K562 (cell line): ENCODE measurements around the gene CNTN4. TPM values are rescaled to one million over a fixed set of nuclear protein-coding genes. Genes with fewer than 3 reads are reported as not detected.

Source experiments
- ATAC-seq: fragments of 200-7000 bp; cut with Tn5 transposase; 3 replicates; pipeline ENCODE4 v1.9.1; 2020; ENCODE audit warnings: moderate library complexity
- BruUV-seq: library from RNA; stranded (reverse); fragments of 400-500 nt; replicated peaks from 2 replicates; lab custom pipeline; 2021; lab: Mats Ljungman, UMichigan
- CTCF ChIA-PET: fragments of 300-600 bp; formaldehyde crosslinking; extraction: SDS; loops from one replicate; lab custom pipeline; 2021; ENCODE audit warnings: low intra/inter-chr PET ratio; lab: Yijun Ruan, JAX
- POLR2A ChIA-PET: fragments of 300-600, 350-650 bp; sonication (Branson Sonifier 250); formaldehyde crosslinking; extraction: SDS; loops from one replicate; lab custom pipeline; 2021; ENCODE audit warnings: antibody characterized with exemption, inconsistent platforms; lab: Yijun Ruan, JAX
- DNase-seq, 4 experiments: peaks; one replicate each; pipeline versions ENCODE4 v3.0.0 to v3.0.0-alpha.2; 2011 to 2018; ENCODE audit warnings: low spot score in 3 of 4, mixed read lengths in 3 of 4; ENCODE audit errors: extremely low read depth in 1 of 4
- FAIRE-seq: peaks from 2 replicates; lab custom pipeline; 2011; peaks lifted over from hg19 to GRCh38; lab: Jason Lieb, UNC
- H2AFZ ChIP-seq: 2 replicates; pipeline ENCODE4 v1.6.0; 2011; ENCODE audit warnings: low read depth, low read length, control low read depth, inconsistent platforms
- H3K27ac ChIP-seq: fragments of 200-600 bp; 3 replicates; pipeline ENCODE4 v1.8.0; 2011; ENCODE audit warnings: low read depth, mild to moderate bottlenecking, control low read depth, inconsistent platforms, low read length, moderate library complexity, mixed read lengths; ENCODE audit errors: extremely low read depth
- H3K27me3 ChIP-seq, 2 experiments: fragments of 300-600 bp in 1 of 2; 2 replicates in 1 of 2; 3 replicates in 1 of 2; pipeline versions ENCODE4 v1.6.0 to v1.8.0; 2011; ENCODE audit warnings: inconsistent platforms in 2 of 2, low read length in 2 of 2, mild to moderate bottlenecking in 1 of 2, mixed read lengths in 1 of 2, moderate library complexity in 1 of 2; ENCODE audit not compliant: control insufficient read depth in 2 of 2, insufficient read depth in 2 of 2
- H3K36me3 ChIP-seq: fragments of 300-600 bp; 3 replicates; pipeline ENCODE4 v1.8.0; 2011; ENCODE audit warnings: mild to moderate bottlenecking, low read length, inconsistent platforms; ENCODE audit not compliant: control insufficient read depth, insufficient read depth
- H3K4me1 ChIP-seq, 2 experiments: fragments of 200-600 bp in 1 of 2; replicated peaks in 1 of 2; 2 replicates in 1 of 2; 3 replicates in 1 of 2; pipeline versions ENCODE4 v1.5.1 to v1.8.0; 2011; ENCODE audit warnings: inconsistent platforms in 2 of 2, low read length in 2 of 2, mild to moderate bottlenecking in 1 of 2, mixed read lengths in 1 of 2, moderate library complexity in 1 of 2; ENCODE audit not compliant: control insufficient read depth in 2 of 2, insufficient read depth in 2 of 2
- H3K4me2 ChIP-seq: 2 replicates; pipeline ENCODE4 v1.6.1; 2011; ENCODE audit warnings: low read length, control low read depth, inconsistent platforms, mixed read lengths; ENCODE audit not compliant: insufficient read depth
- H3K4me3 ChIP-seq: fragments of 200-600 bp; sonication (generic), shearing (Covaris generic); 2 replicates; pipeline ENCODE4 v1.5.1; 2016; ENCODE audit warnings: control low read depth, inconsistent platforms
- H3K79me2 ChIP-seq: fragments of 200-600 bp; 3 replicates; pipeline ENCODE4 v1.8.0; 2011; ENCODE audit warnings: low read length, inconsistent platforms; ENCODE audit not compliant: control insufficient read depth, insufficient read depth
- H3K9ac ChIP-seq, 2 experiments: 2 replicates each; pipeline versions ENCODE4 v1.6.0 to v1.6.1; 2011; ENCODE audit warnings: low read depth in 2 of 2, low read length in 2 of 2, control low read depth in 1 of 2, inconsistent platforms in 1 of 2, mild to moderate bottlenecking in 1 of 2, mixed read lengths in 1 of 2; ENCODE audit not compliant: insufficient read depth in 1 of 2
- H3K9me1 ChIP-seq: one replicate; pipeline ENCODE4 v1.6.0; 2011; ENCODE audit warnings: inconsistent platforms, mild to moderate bottlenecking, low read length, moderate library complexity; ENCODE audit not compliant: control insufficient read depth, insufficient read depth
- H3K9me3 ChIP-seq: replicated peaks from 2 replicates; pipeline ENCODE4 v1.5.1; 2011; ENCODE audit warnings: low read depth, low read length, inconsistent platforms; ENCODE audit not compliant: control insufficient read depth, insufficient read depth
- H4K20me1 ChIP-seq: replicated peaks from 2 replicates; pipeline ENCODE4 v1.6.1; 2011; ENCODE audit warnings: low read length, inconsistent platforms, mixed read lengths; ENCODE audit not compliant: control insufficient read depth, insufficient read depth
- ATF1 ChIP-seq, 2 experiments: fragments of 450-650 bp in 1 of 2; IDR thresholded peaks; 2 replicates each; pipeline ENCODE4 v1.6.1; 2016; ENCODE audit warnings: missing compliant biosample characterization in 1 of 2, missing genetic modification characterization in 1 of 2
- DDX20 ChIP-seq: fragments of 450-650 bp; IDR thresholded peaks from 2 replicates; pipeline ENCODE4 v1.6.1; 2016; ENCODE audit warnings: missing genetic modification characterization, low read depth, mild to moderate bottlenecking, missing compliant biosample characterization, moderate library complexity
- HNRNPL ChIP-seq: fragments of 200-400 bp; formaldehyde crosslinking; IDR thresholded peaks from 2 replicates; pipeline ENCODE4 v1.6.1; 2017; ENCODE audit warnings: low read depth, mild to moderate bottlenecking, low read length
- KDM4B ChIP-seq, 2 experiments: fragments of 450-650 bp in 1 of 2; sonication (generic) in 1 of 2; IDR thresholded peaks; 2 replicates each; pipeline ENCODE4 v1.6.1; 2016 to 2017; ENCODE audit warnings: borderline replicate concordance in 2 of 2, antibody characterized with exemption in 1 of 2, low read depth in 1 of 2, mild to moderate bottlenecking in 1 of 2
- RBM14 ChIP-seq: fragments of 200-400 bp; formaldehyde crosslinking; IDR thresholded peaks from 2 replicates; pipeline ENCODE4 v1.6.1; 2018; ENCODE audit warnings: low read depth, mild to moderate bottlenecking, low read length, moderate library complexity, borderline replicate concordance; ENCODE audit not compliant: insufficient read depth
- SMAD1 ChIP-seq: fragments of 150-350 bp; IDR thresholded peaks from 2 replicates; pipeline ENCODE4 v1.6.1; 2014; ENCODE audit warnings: low read length, low read depth; ENCODE audit not compliant: partially characterized antibody
- STAT5B ChIP-seq: fragments of 250-450 bp; sonication (Bioruptor Pico); IDR thresholded peaks from 2 replicates; pipeline ENCODE4 v1.8.0; 2021; ENCODE audit warnings: mild to moderate bottlenecking, inconsistent platforms
- STAT6 ChIP-seq: sonication (generic); formaldehyde crosslinking; IDR thresholded peaks from 2 replicates; pipeline ENCODE4 v1.8.1; 2023; ENCODE audit warnings: mild to moderate bottlenecking, missing genetic modification reagents
- TAF7 ChIP-seq: fragments of 450-650 bp; IDR thresholded peaks from 2 replicates; pipeline ENCODE4 v1.6.1; 2016; ENCODE audit warnings: missing genetic modification characterization, missing compliant biosample characterization
- ZNF143 ChIP-seq: sonication (generic); formaldehyde crosslinking; IDR thresholded peaks from 2 replicates; pipeline ENCODE4 v1.9.0; 2022; ENCODE audit warnings: mild to moderate bottlenecking, missing genetic modification reagents
- WGBS: fragments of 100-300 bp; shearing (Covaris generic); methylation state at CpG from one replicate; pipeline ENCODE4 v1.1.6; 2016; ENCODE audit warnings: low coverage, mixed read lengths; ENCODE audit not compliant: insufficient coverage; ENCODE audit errors: missing lambda C conversion rate; 5-methylcytosine and 5-hydroxymethylcytosine counted together
- in situ Hi-C: fragments of 300-500 bp; cut with MboI; formaldehyde crosslinking; loops from 4 replicates; pipeline ENCODE4 v1.15.0; 2018; ENCODE audit warnings: inconsistent platforms, mixed read lengths
- intact Hi-C: fragments of 100-400 bp; cut with micrococcal nuclease; formaldehyde crosslinking; loops from 2 replicates; pipeline ENCODE4 v1.14.2; 2022
- polyA plus RNA-seq, 8 experiments: library from polyadenylated mRNA; depleted of rRNA in 4 of 8; stranded (reverse) in 5 of 8; unstranded in 3 of 8; fragments of >200 nt; fragmentation: Nextera tagmentation in 2 of 8; fragmentation: Illumina TruSeq in 1 of 8; extraction: Ambion mirVana in 2 of 8; extraction: Trizol in 1 of 8; gene quantifications; 2 replicates each; pipeline versions ENCODE4 v1.2.1 to v1.2.3, GENCODE V29; 2011 to 2014; ENCODE audit warnings: inconsistent platforms in 1 of 8, missing spikeins in 1 of 8
- total RNA-seq, 7 experiments: library from RNA; depleted of rRNA in 6 of 7; stranded (reverse); fragments of >200 nt in 6 of 7; fragmentation: Illumina TruSeq in 2 of 7; extraction: Trizol in 2 of 7; gene quantifications; 2 replicates each; pipeline versions ENCODE4 v1.2.1 to v1.2.3, GENCODE V29; 2011 to 2021; ENCODE audit warnings: low replicate concordance in 1 of 7

CNTN4 gene
- total and polyA plus RNA-seq, 9 of the 15 experiments (the other 6 are each of a cell fraction or from before 2014, with no cell fraction given), result not detected

DNA sequence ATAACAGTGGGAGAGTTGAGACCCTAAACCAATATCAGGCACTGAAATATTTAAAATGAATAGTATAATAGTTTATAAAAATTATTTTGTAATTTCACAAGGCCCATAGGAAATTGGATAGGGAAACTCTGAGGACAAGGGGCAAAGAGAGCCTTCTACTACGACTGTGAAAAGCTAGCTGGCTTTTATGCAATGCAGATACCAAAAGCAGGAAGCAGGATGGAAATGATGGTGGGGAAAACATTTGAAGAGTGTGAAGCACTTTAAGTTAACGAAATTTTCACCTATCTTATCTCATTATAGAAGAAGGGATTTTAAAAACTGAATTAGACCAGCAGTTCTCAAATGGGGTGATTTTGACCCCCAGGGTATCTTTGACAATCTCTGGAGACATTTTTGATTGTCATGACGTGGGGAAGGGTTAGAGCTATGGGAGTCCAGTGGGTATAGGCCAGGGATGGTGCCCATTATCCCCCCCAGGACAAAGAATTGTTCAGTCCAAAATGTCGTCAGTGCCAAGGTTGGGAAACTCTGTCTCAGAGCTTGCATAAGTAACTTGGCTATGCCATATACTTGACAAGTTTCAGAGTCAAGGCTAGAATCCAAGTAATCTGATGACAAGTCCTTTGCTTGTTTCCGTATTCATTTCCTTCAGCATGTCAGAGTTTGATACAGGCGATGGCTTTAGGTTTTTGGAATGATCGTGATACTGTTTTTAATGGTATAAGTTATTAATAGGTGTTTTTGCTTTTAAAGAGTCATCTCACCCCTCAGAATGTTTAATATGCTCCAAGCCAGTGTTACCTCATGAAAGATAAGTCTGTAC is 885.6 kb downstream of the CNTN4 start:
- BruUV-seq, result no TSS peak
- Histone ChIP-seq H3K9ac (no peak overlapping the region), H3K27ac (no peak overlapping the region), H3K4me2 (no peak overlapping the region), H3K79me2 (no peaks in the 10 kb centered on the region), H2AFZ (no peak overlapping the region), H3K4me1 (no peaks in the 10 kb centered on the region), H3K36me3 (no peaks in the 10 kb centered on the region), H3K9me3 (no peaks in the 10 kb centered on the region), H3K9me1 (no peaks in the 10 kb centered on the region), H3K4me3 (no peak overlapping the region), H3K27me3 (no peaks in the 10 kb centered on the region), H4K20me1 (no peaks in the 10 kb centered on the region)
- in situ Hi-C loops (no loop called here), intact Hi-C loops (no loop called here)
- no peak for ATAC-seq
- no peak for DNase-seq
- ChIA-PET POLR2A (no interaction called here), CTCF (no interaction called here)
- under 1% methylated on average over 7 of the region's 7 CpGs for WGBS
- TF ChIP-seq DDX20 (tag) (no peak), HNRNPL (no peak), KDM4B (IDR thresholded peaks at IDR 0.05; ENCODE audit: borderline replicate concordance in 2 of 2, low read depth in 1 of 2) (no peak), SMAD1 (no peak), ZNF143 (CRISPR knock-in tag) (no peak), ATF1 (CRISPR knock-in tag; IDR thresholded peaks at IDR 0.05) (no peak), ATF1 (tag; IDR thresholded peaks at IDR 0.05) (no peak), TAF7 (tag) (no peak), RBM14 (no peak), STAT5B (CRISPR knock-in tag) (no peak), STAT6 (CRISPR knock-in tag) (no peak)
- no peak for FAIRE-seq
